Mesenchymal stem cell (in vitro differentiated cells and primary cell): ENCODE results near the gene DNM1.

Experiments
- DNase-seq: peaks from one replicate; pipeline ENCODE4 v3.0.0-alpha.2; 2013
- H2AFZ ChIP-seq: one replicate; pipeline ENCODE4 v1.6.1; 2013; ENCODE audit warnings: low read depth, mild to moderate bottlenecking, control low read depth, inconsistent platforms, low read length, moderate library complexity
- H2AK5ac ChIP-seq: 2 replicates; pipeline ENCODE4 v1.6.1; 2013; ENCODE audit warnings: low read length, moderate library complexity, mild to moderate bottlenecking, inconsistent platforms; ENCODE audit not compliant: severe bottlenecking
- H2BK120ac ChIP-seq: one replicate; pipeline ENCODE4 v1.6.1; 2013; ENCODE audit warnings: low read depth, mild to moderate bottlenecking, inconsistent platforms, low read length, moderate library complexity
- H2BK12ac ChIP-seq, 2 experiments: one replicate each; pipeline ENCODE4 v1.6.1; 2013; ENCODE audit warnings: inconsistent platforms in 2 of 2, low read length in 2 of 2, mild to moderate bottlenecking in 2 of 2, moderate library complexity in 2 of 2, control low read depth in 1 of 2
- H2BK15ac ChIP-seq: one replicate; pipeline ENCODE4 v1.6.1; 2013; ENCODE audit warnings: mild to moderate bottlenecking, low read depth, inconsistent platforms; ENCODE audit not compliant: poor library complexity, severe bottlenecking
- H2BK5ac ChIP-seq: 2 replicates; pipeline ENCODE4 v1.6.1; 2013; ENCODE audit warnings: low read depth, mild to moderate bottlenecking, low read length, control low read depth, inconsistent platforms; ENCODE audit not compliant: poor library complexity, severe bottlenecking
- H3K14ac ChIP-seq, 2 experiments: one replicate each; pipeline ENCODE4 v1.6.1; 2013; ENCODE audit warnings: inconsistent platforms in 2 of 2, low read length in 2 of 2, control low read depth in 1 of 2, mild to moderate bottlenecking in 1 of 2, moderate library complexity in 1 of 2
- H3K18ac ChIP-seq, 2 experiments: one replicate each; pipeline ENCODE4 v1.6.1; 2013; ENCODE audit warnings: inconsistent platforms in 2 of 2, low read length in 2 of 2, control low read depth in 1 of 2, low read depth in 1 of 2, mild to moderate bottlenecking in 1 of 2
- H3K23ac ChIP-seq, 2 experiments: one replicate each; pipeline ENCODE4 v1.6.1; 2013; ENCODE audit warnings: inconsistent platforms in 2 of 2, low read length in 2 of 2, mild to moderate bottlenecking in 2 of 2, moderate library complexity in 2 of 2, control low read depth in 1 of 2
- H3K27ac ChIP-seq: 2 replicates; pipeline ENCODE4 v1.5.1; 2013; ENCODE audit warnings: mild to moderate bottlenecking, moderate library complexity, low read length, control low read depth, inconsistent platforms; ENCODE audit not compliant: poor library complexity, severe bottlenecking
- H3K27me3 ChIP-seq, 2 experiments: 2 replicates each; pipeline versions ENCODE4 v1.6.1 to v1.7.0; 2013; ENCODE audit warnings: low read length in 2 of 2, mild to moderate bottlenecking in 2 of 2, moderate library complexity in 2 of 2, control low read depth in 1 of 2, inconsistent platforms in 1 of 2; ENCODE audit not compliant: control insufficient read depth in 1 of 2, insufficient read depth in 1 of 2
- H3K36me3 ChIP-seq, 2 experiments: 2 replicates each; pipeline versions ENCODE4 v1.6.1 to v1.7.0; 2013; ENCODE audit warnings: low read length in 2 of 2, control low read depth in 1 of 2, inconsistent platforms in 1 of 2, low read depth in 1 of 2, mild to moderate bottlenecking in 1 of 2; ENCODE audit not compliant: insufficient read depth in 2 of 2, control insufficient read depth in 1 of 2
- H3K4ac ChIP-seq, 2 experiments: one replicate each; pipeline ENCODE4 v1.6.1; 2013; ENCODE audit warnings: inconsistent platforms in 2 of 2, low read length in 2 of 2, mild to moderate bottlenecking in 2 of 2, moderate library complexity in 2 of 2, control low read depth in 1 of 2, low read depth in 1 of 2
- H3K4me1 ChIP-seq: 2 replicates; pipeline ENCODE4 v1.6.1; 2013; ENCODE audit warnings: low read depth, low read length, control low read depth; ENCODE audit not compliant: control insufficient read depth, insufficient read depth
- H3K4me2 ChIP-seq: 2 replicates; pipeline ENCODE4 v1.6.1; 2013; ENCODE audit warnings: low read length, mild to moderate bottlenecking, inconsistent platforms; ENCODE audit not compliant: poor library complexity, severe bottlenecking
- H3K4me3 ChIP-seq, 2 experiments: 2 replicates each; pipeline versions ENCODE4 v1.5.1 to v1.7.0; 2013; ENCODE audit warnings: low read length in 2 of 2, mild to moderate bottlenecking in 2 of 2, control low read depth in 1 of 2, low read depth in 1 of 2; ENCODE audit not compliant: insufficient read depth in 1 of 2
- H3K79me1 ChIP-seq: replicated peaks from 2 replicates; pipeline ENCODE4 v1.6.1; 2013; ENCODE audit warnings: mild to moderate bottlenecking, control low read depth, low read length, inconsistent platforms; ENCODE audit not compliant: poor library complexity, severe bottlenecking
- H3K9ac ChIP-seq: 2 replicates; pipeline ENCODE4 v1.7.0; 2013; ENCODE audit warnings: mild to moderate bottlenecking, low read length, moderate library complexity
- H3K9me3 ChIP-seq: 2 replicates; pipeline ENCODE4 v1.7.0; 2013; ENCODE audit warnings: mild to moderate bottlenecking, low read length; ENCODE audit not compliant: control insufficient read depth
- H4K8ac ChIP-seq: one replicate; pipeline ENCODE4 v1.6.1; 2013; ENCODE audit warnings: inconsistent platforms, mild to moderate bottlenecking, low read length, moderate library complexity
- H4K91ac ChIP-seq: one replicate; pipeline ENCODE4 v1.6.1; 2013; ENCODE audit warnings: mild to moderate bottlenecking, low read length, inconsistent platforms
- WGBS: methylation state at CpG from one replicate; pipeline ENCODE4 v1.1.7; 2013; ENCODE audit warnings: mixed read lengths; 5-methylcytosine and 5-hydroxymethylcytosine counted together

The DNM1 gene

DNA sequence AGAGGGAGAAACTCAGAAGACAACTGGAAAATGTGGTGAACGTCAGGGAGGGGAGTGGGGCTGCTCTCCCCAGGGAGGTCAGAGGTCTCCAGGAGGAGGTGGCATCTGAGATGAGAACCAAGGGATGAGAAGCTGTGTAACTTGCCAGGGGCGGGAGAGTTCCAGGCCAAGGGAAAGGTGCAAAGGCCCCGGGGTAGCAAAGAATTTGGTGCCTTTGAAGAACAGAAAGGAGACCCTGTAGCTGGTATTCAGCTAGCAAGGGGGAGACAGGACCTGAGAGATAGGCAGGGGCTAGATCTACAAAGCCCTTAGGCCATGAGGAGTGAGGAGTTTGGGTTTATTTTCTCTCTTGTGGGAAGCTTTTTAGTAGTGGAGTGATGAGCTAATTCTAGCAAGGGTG lies 3.3 kb downstream of the DNM1 start:
- no peak overlapping the region for H3K4me2 ChIP-seq

GRCh38 chr9:128206916-128207910 lies 4.0 kb downstream of the DNM1 start:
- Histone ChIP-seq H3K9ac (no peak overlapping the region), H4K8ac (no peak overlapping the region), H2AFZ (no peak overlapping the region), H3K23ac (no peak overlapping the region), H2BK5ac (no peak overlapping the region), H3K4ac (no peak overlapping the region), H2BK12ac (no peak overlapping the region), H3K36me3 (peaks cover 0 to 26% of the 10 kb centered on the region in 2 experiments), H3K4me1 (peaks cover 54% of the 10 kb centered on the region), H4K91ac (no peak overlapping the region), H3K18ac (no peak overlapping the region), H3K4me2 (no peak overlapping the region), H2BK15ac (no peak overlapping the region), H2AK5ac (peak overlapping the region; percentile 16), H3K27ac (no peak overlapping the region), H3K27me3 (no peaks in the 10 kb centered on the region), H3K9me3 (no peaks in the 10 kb centered on the region), H3K4me3 (no peak overlapping the region), H3K14ac (no peak overlapping the region), H2BK120ac (no peak overlapping the region), H3K79me1 (peaks cover 34% of the 10 kb centered on the region)
- WGBS: 93% methylated on average over 9 of the region's 15 CpGs
- no peak for DNase-seq

More for the DNA sequence above, 3.3 kb downstream of the DNM1 start:
- Histone ChIP-seq H2AK5ac (no peak overlapping the region), H3K18ac (no peak overlapping the region), H3K4ac (no peak overlapping the region), H2BK120ac (no peak overlapping the region), H2AFZ (no peak overlapping the region), H4K91ac (no peak overlapping the region), H2BK12ac (no peak overlapping the region), H3K9me3 (no peaks in the 10 kb centered on the region), H3K4me1 (peaks cover 54% of the 10 kb centered on the region), H3K23ac (no peak overlapping the region), H3K27ac (no peak overlapping the region), H3K14ac (no peak overlapping the region), H2BK5ac (no peak overlapping the region), H4K8ac (no peak overlapping the region), H3K9ac (peak overlapping the region; percentile 2), H2BK15ac (no peak overlapping the region), H3K36me3 (peaks cover 0 to 28% of the 10 kb centered on the region in 2 experiments), H3K4me3 (no peak overlapping the region), H3K79me1 (peaks cover 34% of the 10 kb centered on the region), H3K27me3 (no peaks in the 10 kb centered on the region)
- no peak for DNase-seq
- WGBS: 83% methylated on average over 3 of the region's 3 CpGs

GRCh38 chr9:128208386-128208785 lies 5.2 kb downstream of the DNM1 start:
- Histone ChIP-seq H2AK5ac (no peak overlapping the region), H3K9me3 (no peaks in the 10 kb centered on the region), H3K4me3 (no peak overlapping the region), H3K4me1 (peaks cover 50% of the 10 kb centered on the region), H3K4ac (no peak overlapping the region), H3K23ac (no peak overlapping the region), H2BK15ac (no peak overlapping the region), H3K4me2 (no peak overlapping the region), H4K91ac (no peak overlapping the region), H3K27me3 (no peaks in the 10 kb centered on the region), H3K79me1 (peaks cover 34% of the 10 kb centered on the region), H2BK5ac (no peak overlapping the region), H2BK12ac (no peak overlapping the region), H3K36me3 (peaks cover under 1 to 26% of the 10 kb centered on the region in 2 experiments), H3K9ac (no peak overlapping the region), H2AFZ (no peak overlapping the region), H3K27ac (no peak overlapping the region), H2BK120ac (no peak overlapping the region), H3K14ac (no peak overlapping the region), H3K18ac (no peak overlapping the region), H4K8ac (no peak overlapping the region)
- 93% methylated on average over 7 of the region's 7 CpGs for WGBS
- DNase-seq: no peak

DNA sequence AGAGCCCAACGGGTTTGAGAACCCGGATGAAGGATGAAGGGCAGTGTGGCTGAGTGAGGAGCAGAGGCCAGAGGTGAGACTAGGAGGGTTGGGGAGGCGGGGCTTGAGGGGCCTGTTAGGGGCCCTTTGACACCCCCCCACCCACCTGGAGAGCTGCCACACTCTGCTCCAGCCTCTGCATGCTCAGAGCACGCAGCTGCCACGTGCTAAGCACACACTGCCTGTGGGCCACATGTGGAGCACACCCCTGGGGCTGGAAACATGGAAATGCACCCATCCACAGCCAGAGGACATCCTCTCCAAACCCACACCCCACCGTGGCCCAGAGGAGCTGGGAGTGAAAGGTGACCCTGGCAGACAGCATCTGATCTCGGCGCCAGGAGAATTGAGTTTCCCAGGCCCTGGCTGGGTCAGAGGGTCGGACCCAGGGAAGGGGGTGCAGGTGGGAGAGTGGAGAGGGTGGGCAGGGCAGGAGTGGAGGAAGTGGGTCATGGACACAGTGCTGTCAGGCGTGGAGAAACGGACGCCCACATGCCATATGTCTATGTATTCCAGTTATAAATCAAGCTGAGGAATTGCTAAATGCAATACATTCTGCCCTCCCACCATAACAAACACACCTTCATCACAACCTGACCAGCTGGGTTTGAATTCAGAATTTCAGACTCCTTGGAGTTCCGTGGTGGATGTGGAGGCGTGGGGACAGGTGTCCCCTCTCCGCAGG lies 5.9 kb downstream of the DNM1 start:
- no peak for DNase-seq
- Histone ChIP-seq H3K14ac (no peak overlapping the region), H2BK120ac (no peak overlapping the region), H4K91ac (no peak overlapping the region), H3K4ac (no peak overlapping the region), H2AFZ (no peak overlapping the region), H4K8ac (no peak overlapping the region), H3K27ac (no peak overlapping the region), H3K4me3 (no peak overlapping the region), H3K79me1 (peaks cover 38% of the 10 kb centered on the region), H3K9ac (no peak overlapping the region), H3K36me3 (peaks cover 2 to 28% of the 10 kb centered on the region in 2 experiments), H2AK5ac (peak overlapping the region; percentile 15), H3K9me3 (no peaks in the 10 kb centered on the region), H3K23ac (no peak overlapping the region), H2BK12ac (no peak overlapping the region), H3K18ac (no peak overlapping the region), H3K27me3 (no peaks in the 10 kb centered on the region), H2BK15ac (no peak overlapping the region), H3K4me2 (no peak overlapping the region), H3K4me1 (peaks cover 57% of the 10 kb centered on the region), H2BK5ac (no peak overlapping the region)
- WGBS: 83% methylated on average over 11 of the region's 15 CpGs
